Esophagus squamous epithelium (tissue), 4 donors: ENCODE results near the gene ERCC1.

Source experiments
- CTCF ChIP-seq, 6 experiments: fragments of 450-650 bp in 4 of 6; fragments of 200-600 bp in 2 of 6; sonication (generic) in 2 of 6; IDR thresholded peaks; one replicate each; pipeline ENCODE4 v1.5.1; 2016 to 2019; ENCODE audit warnings: antibody characterized with exemption in 6 of 6, mild to moderate bottlenecking in 4 of 6, moderate library complexity in 4 of 6
- POLR2A ChIP-seq, 4 donors: fragments of 450-650 bp; IDR thresholded peaks; one replicate each; pipeline ENCODE4 v1.6.1; 2017; ENCODE audit warnings: antibody characterized with exemption in 4 of 4, mild to moderate bottlenecking in 4 of 4, moderate library complexity in 3 of 4

GRCh38 chr19:45363861-45364459, 59.8 kb downstream of the ERCC1 start:
- TF ChIP-seq CTCF (IDR thresholded peaks at IDR 0.05) (no peak), POLR2A (IDR thresholded peaks at IDR 0.05) (no peak)
